Peyer's patch (tissue), 4 donors: ENCODE measurements around the gene SCTR. TPM values are rescaled to one million over a fixed set of nuclear protein-coding genes. Genes with fewer than 3 reads are reported as not detected.

Experiments
- DNase-seq, 3 donors: peaks; one replicate each; pipeline ENCODE4 v3.0.0-alpha.2; 2017 to 2019
- H3K27ac ChIP-seq, 4 donors: fragments of 200-600 bp; sonication (generic); one replicate each; pipeline ENCODE4 v1.5.1; 2016 to 2019
- H3K27me3 ChIP-seq, 2 donors: fragments of 200-600 bp; sonication (generic); one replicate each; pipeline ENCODE4 v1.5.1; 2019
- H3K36me3 ChIP-seq, 3 donors: fragments of 200-600 bp; sonication (generic); one replicate each; pipeline ENCODE4 v1.5.1; 2016 to 2019
- H3K4me1 ChIP-seq, 4 donors: fragments of 200-600 bp; sonication (generic); one replicate each; pipeline ENCODE4 v1.5.1; 2016 to 2019
- H3K4me3 ChIP-seq, 4 donors: fragments of 200-600 bp; sonication (generic); 1 replicate in 3 of 4; 2 replicates in 1 of 4; pipeline ENCODE4 v1.5.1; 2016 to 2019; ENCODE audit warnings: mild to moderate bottlenecking in 1 of 4
- H3K9me3 ChIP-seq, 4 donors: fragments of 200-600 bp; sonication (generic); one replicate each; pipeline ENCODE4 v1.5.1; 2016 to 2019; ENCODE audit warnings: mild to moderate bottlenecking in 1 of 4
- POLR2A ChIP-seq, 2 donors: fragments of 450-650 bp; IDR thresholded peaks; one replicate each; pipeline ENCODE4 v1.5.1; 2017; ENCODE audit warnings: antibody characterized with exemption in 2 of 2, mild to moderate bottlenecking in 2 of 2, moderate library complexity in 2 of 2
- total RNA-seq, 4 donors: library from RNA; depleted of rRNA; stranded (reverse); fragments of >200 nt; gene quantifications; one replicate each; pipeline ENCODE4 v1.1.0, GENCODE V29; 2016
- TF ChIP-seq, protein P1 (sequence below), 6 experiments: fragments of 450-650 bp in 4 of 6; fragments of 200-600 bp in 2 of 6; sonication (generic) in 1 of 6; IDR thresholded peaks; one replicate each; pipeline ENCODE4 v1.5.1; 2017 to 2019; ENCODE audit warnings: antibody characterized with exemption in 6 of 6, mild to moderate bottlenecking in 3 of 6, moderate library complexity in 1 of 6

SCTR gene
- total RNA-seq, 4 donors from 2014 or later = 0.54 to 1.7 TPM; not detected in 2

DNA sequence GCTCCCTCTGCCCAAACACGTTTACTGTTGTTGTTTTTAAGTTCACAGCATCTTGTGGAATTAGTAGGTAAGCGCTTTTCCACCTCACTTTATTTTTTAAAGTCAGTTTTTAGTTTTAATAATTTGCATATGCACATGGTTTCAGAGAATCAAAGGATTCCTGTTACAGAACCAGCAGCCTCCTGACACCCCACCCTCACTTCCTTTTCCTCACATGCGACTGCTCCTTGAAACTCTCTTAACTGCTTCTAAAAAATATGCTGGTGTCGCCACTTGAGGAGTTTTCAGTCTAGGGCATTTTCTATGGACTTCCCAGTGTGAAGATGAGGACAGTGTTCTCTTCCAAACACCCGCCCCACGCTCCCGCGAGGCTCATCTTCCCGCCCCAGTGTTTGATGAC lies 78.2 kb downstream of the SCTR start:
- DNase-seq = no peak
- Histone ChIP-seq H3K9me3 (no peaks in the 10 kb centered on the region), H3K27ac (no peak overlapping the region), H3K4me1 (no peaks in the 10 kb centered on the region), H3K4me3 (no peak overlapping the region), H3K36me3 (no peaks in the 10 kb centered on the region), H3K27me3 (peaks cover 0 to 4% of the 10 kb centered on the region in 2 donors)
- TF ChIP-seq, protein P1, sequence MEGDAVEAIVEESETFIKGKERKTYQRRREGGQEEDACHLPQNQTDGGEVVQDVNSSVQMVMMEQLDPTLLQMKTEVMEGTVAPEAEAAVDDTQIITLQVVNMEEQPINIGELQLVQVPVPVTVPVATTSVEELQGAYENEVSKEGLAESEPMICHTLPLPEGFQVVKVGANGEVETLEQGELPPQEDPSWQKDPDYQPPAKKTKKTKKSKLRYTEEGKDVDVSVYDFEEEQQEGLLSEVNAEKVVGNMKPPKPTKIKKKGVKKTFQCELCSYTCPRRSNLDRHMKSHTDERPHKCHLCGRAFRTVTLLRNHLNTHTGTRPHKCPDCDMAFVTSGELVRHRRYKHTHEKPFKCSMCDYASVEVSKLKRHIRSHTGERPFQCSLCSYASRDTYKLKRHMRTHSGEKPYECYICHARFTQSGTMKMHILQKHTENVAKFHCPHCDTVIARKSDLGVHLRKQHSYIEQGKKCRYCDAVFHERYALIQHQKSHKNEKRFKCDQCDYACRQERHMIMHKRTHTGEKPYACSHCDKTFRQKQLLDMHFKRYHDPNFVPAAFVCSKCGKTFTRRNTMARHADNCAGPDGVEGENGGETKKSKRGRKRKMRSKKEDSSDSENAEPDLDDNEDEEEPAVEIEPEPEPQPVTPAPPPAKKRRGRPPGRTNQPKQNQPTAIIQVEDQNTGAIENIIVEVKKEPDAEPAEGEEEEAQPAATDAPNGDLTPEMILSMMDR (IDR thresholded peaks at IDR 0.05) = no peak
- TF ChIP-seq POLR2A (IDR thresholded peaks at IDR 0.05) = no peak

DNA sequence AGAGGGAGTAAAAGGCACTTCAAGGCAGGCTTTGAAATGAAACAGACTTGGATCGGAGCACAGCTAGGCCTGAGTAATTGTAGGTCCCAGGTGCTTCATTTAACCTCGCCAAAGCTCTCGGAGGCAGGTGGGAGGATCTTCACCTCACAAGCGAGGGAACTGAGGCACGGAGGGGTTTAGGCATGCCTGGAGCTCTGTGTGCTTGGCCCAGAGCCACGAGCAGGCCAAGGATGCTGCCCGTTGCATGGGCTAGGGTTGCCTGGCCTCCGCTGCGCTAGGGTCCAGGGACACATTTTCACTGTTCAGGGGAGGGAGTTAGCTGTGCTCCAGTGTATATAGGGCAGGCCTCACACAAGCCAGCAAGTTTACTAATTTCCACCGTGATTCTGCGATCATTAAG lies 81.4 kb downstream of the SCTR start:
- H3K4me1 ChIP-seq = no peaks in the 10 kb centered on the region
- DNase-seq = peak in 1 of 3 donors; percentile 48
- H3K4me3 ChIP-seq = no peak overlapping the region
- peaks cover 0 to 13% (median 0%) of the 10 kb centered on the region in 3 donors for H3K36me3 ChIP-seq
- TF ChIP-seq POLR2A (IDR thresholded peaks at IDR 0.05) = no peak
- TF ChIP-seq, protein P1 (IDR thresholded peaks at IDR 0.05) = no peak
- H3K27ac ChIP-seq = no peak overlapping the region
- no peaks in the 10 kb centered on the region for H3K9me3 ChIP-seq
- H3K27me3 ChIP-seq = peaks cover 0 to 4% of the 10 kb centered on the region in 2 donors

DNA sequence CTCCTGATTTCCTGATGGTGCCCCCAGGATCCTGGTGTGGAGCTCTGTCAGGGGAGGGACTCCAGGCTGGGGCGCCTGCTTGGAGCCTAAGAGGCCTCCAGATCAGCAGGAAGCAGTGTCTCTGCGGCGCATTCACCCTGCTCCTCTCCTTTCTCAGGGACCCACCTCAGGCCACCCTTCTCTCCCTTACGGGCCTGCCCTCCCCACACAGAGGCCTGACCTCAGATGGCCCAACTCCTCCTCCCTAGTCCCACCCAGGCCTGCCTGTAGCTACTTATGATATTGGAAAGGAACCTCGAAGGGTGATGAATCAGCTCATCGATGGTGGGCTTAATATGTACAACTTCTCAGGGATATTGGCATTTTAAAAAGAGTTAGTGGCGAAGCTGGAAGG lies 82.1 kb downstream of the SCTR start:
- Histone ChIP-seq H3K4me3 (no peak overlapping the region), H3K27me3 (peaks cover 0 to 4% of the 10 kb centered on the region in 2 donors), H3K36me3 (peaks cover 0 to 19% (median 0%) of the 10 kb centered on the region in 3 donors), H3K9me3 (no peaks in the 10 kb centered on the region), H3K4me1 (no peaks in the 10 kb centered on the region), H3K27ac (no peak overlapping the region)
- no peak for DNase-seq
- TF ChIP-seq, protein P1 (IDR thresholded peaks at IDR 0.05) = no peak
- TF ChIP-seq POLR2A (IDR thresholded peaks at IDR 0.05) = no peak

DNA sequence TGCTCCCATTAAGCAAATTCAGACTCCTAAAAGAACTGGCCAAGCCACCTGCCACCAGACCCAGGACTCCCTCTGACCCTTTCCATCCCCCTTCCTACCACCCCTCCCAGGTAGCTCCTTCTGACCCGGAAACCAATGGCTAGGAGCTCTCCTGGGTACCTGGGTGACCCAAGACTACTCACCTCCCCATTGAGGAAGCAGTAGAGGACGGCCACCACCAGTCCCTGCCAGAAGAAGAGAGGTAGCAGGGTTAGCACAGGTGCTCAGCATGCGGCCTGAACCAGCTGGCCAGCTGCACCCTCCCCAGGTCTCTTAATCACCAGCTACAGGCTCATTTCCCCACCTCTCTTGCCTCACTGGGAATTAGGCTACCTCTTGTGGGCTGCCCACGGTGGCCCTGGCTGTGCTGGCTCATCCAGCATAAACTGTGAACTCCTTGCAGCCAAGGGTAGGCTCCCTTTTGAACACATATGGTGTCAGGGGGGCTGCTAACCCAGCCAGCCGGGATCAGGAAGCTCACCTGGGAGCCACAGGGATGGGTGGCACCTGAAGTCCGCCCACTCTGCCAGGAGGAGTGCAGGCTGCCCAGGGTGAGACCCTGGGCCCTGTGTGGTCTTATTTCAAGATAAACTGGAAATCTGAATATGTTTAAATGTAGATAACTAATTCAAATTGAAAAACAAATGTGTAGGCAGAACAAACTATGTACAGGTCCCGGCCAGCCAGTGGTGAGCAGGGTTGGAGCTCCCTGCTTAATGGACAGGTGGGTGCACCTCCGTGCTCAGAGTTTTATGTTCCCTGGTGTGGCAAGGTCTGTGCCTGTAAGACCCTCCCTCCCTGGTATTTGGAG lies 82.7 kb downstream of the SCTR start:
- no peak overlapping the region for H3K4me3 ChIP-seq
- no peaks in the 10 kb centered on the region for H3K4me1 ChIP-seq
- H3K9me3 ChIP-seq = no peaks in the 10 kb centered on the region
- peaks cover 0 to 25% (median 0%) of the 10 kb centered on the region in 3 donors for H3K36me3 ChIP-seq
- DNase-seq = peak in 1 of 3 donors; percentile 55
- peaks cover 0 to 3% of the 10 kb centered on the region in 2 donors for H3K27me3 ChIP-seq
- H3K27ac ChIP-seq = no peak overlapping the region
- TF ChIP-seq, protein P1 (IDR thresholded peaks at IDR 0.05) = no peak
- TF ChIP-seq POLR2A (IDR thresholded peaks at IDR 0.05) = no peak

DNA sequence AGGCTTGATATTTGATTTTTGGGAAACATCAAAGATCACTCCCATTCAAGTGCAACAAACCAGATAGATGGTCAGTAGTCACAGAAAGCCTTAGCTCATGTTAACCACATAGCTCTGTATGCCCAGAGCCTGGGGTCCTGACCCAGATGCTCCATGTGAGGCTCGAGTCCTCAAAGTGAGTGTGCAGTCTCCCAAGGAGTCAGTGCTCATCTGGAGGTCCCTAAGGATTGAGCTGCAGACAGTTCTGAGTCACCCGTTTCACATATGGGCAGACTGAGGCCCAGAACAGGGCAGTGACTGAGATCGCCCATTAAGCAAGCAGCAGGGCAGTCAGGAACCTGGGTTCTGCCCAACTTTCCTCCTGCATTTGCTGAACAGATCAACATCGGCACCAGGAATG lies 83.4 kb downstream of the SCTR start:
- H3K4me3 ChIP-seq = no peak overlapping the region
- peaks cover 0 to 25% (median 0%) of the 10 kb centered on the region in 3 donors for H3K36me3 ChIP-seq
- H3K9me3 ChIP-seq = no peaks in the 10 kb centered on the region
- H3K27ac ChIP-seq = no peak overlapping the region
- peak in 1 of 3 donors; percentile 46 for DNase-seq
- TF ChIP-seq, protein P1 (IDR thresholded peaks at IDR 0.05) = no peak
- TF ChIP-seq POLR2A (IDR thresholded peaks at IDR 0.05) = no peak
- no peaks in the 10 kb centered on the region for H3K27me3 ChIP-seq
- peaks cover 0 to 4% (median 0%) of the 10 kb centered on the region in 4 donors for H3K4me1 ChIP-seq
